GM12892 (cell line): ENCODE data around the gene ELK4.

Source experiments
- POLR2A ChIP-seq: IDR thresholded peaks from 2 replicates; pipeline ENCODE4 v1.6.1; 2011; ENCODE audit warnings: low read depth, low read length, control low read depth
- POLR2AphosphoS5 ChIP-seq: IDR thresholded peaks from 2 replicates; pipeline ENCODE4 v1.6.1; 2011; ENCODE audit warnings: low read depth, low read length, control low read depth
- TAF1 ChIP-seq: IDR thresholded peaks from 2 replicates; pipeline ENCODE4 v1.6.1; 2011; ENCODE audit warnings: low read depth, mild to moderate bottlenecking, control low read depth, low read length, borderline replicate concordance

DNA sequence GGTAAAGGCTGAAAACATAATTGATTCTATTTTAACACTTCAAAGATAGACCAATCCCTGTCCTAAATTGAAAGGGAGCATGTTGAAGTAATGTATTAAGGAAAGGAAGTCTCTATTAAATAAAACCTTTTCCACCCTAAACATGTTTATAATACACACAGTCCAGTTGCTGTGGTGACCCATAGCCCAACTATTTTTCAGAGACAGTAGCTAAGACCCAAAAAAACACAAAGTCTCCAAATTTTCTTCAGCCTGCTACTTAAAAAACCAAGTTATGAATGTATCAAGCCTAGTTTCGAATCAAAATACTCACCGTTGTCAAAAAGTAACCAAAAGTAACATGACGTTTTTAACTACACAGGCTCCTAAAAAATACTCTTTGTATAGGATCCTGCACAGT is 1.6 kb downstream of the ELK4 start:
- TF ChIP-seq POLR2A, result no peak
- no peak for TF ChIP-seq POLR2AphosphoS5
- no peak for TF ChIP-seq TAF1
